GM19324 (cell line): ENCODE results near the gene ZNF536.

Source experiments
- ATAC-seq: cut with Tn5 transposase; IDR thresholded peaks from one replicate; pipeline ENCODE4 v1.9.1; 2021; ENCODE audit warnings: mild to moderate bottlenecking, moderate library complexity; ENCODE audit not compliant: unreplicated experiment, low FRiP score

ZNF536 gene

DNA sequence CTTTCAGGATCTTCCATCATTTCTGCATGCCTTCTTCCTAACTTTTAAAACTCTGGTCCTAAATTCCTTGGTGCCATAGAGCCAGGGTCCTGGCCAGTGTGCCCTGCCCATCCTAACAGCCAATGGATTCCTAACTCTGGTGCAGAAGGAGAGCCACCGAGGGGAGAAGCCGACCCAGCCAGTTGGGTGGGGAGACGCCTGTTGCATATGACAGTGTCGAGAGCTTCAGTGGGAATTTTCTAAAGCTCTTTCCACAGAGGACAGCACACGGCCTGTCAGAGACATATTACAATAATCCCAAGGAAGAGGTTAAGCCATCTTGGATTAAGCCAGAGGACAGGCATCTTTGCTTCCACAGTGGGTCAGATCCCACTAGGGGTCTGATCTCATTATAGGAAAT is 180.4 kb downstream of the ZNF536 start:
- no peak for ATAC-seq

DNA sequence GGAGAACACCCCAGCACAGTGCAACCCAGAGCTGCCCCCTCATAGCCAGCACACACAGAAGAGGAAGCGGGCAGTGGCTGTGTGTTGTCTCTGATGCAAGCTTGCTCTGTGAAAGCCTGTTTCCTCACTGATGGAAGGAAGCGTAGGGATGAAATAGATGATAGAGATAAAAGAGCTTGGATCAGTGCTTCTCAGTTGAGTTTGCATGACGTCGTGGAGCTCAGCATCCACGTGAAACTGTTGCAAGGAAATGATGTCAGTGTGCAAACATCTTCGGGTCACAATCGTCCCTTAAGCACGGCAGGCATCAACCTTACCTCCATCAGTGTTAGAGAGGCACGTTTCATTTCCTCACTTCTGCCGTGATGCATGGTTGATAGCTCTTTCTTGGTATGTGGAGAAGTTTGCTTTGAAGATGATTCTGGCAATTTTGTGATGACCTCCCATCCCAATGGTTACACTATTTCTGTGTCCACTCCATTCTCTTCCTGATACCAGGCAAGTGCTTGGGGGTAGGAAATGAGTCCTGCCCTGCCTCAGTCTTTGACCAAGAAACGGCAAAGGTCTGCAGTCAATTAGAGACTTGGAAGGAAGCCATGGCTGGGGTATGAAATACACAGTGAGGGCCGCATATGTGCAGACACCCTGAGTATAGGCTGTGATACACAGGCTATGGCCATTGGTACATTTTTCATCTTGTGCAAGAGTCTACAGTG is 183.0 kb downstream of the ZNF536 start:
- ATAC-seq = no peak

DNA sequence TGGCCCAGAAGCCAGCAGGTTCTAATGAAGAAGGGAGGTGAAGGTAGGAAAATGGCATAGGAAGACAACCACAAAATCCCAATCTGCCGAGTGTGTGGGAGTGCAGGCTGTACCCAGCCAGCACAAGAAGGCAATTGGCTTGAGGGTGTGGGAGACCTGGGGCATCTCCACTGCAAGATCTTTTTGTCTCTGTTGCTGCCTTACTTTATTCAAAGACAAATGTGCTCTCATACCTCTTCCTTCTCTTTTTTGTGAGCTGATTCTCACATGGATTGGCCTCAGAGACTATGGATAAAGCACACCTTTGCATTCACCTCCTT is 183.6 kb downstream of the ZNF536 start:
- ATAC-seq = no peak

GRCh38 chr19:30556230-30556711 is 184.1 kb downstream of the ZNF536 start:
- ATAC-seq = no peak

DNA sequence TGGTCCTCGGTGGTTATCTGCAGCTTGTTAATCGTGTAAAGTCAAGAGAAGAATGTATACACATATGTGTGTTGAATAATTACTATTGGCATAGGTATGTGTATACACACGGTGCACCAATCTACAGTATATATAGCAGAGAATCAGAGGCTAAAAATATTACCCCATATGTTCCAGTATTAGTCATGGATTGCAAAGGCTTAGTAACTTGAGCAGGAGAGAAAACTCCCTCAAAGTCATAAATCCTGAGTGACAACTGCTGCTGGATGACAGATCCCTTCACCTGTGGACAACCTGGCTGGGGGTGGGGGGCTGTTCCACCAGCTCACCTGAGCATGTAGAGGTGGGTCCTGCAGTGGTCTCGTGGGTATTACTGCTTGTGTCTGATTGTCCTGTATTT is 185.0 kb downstream of the ZNF536 start:
- no peak for ATAC-seq

DNA sequence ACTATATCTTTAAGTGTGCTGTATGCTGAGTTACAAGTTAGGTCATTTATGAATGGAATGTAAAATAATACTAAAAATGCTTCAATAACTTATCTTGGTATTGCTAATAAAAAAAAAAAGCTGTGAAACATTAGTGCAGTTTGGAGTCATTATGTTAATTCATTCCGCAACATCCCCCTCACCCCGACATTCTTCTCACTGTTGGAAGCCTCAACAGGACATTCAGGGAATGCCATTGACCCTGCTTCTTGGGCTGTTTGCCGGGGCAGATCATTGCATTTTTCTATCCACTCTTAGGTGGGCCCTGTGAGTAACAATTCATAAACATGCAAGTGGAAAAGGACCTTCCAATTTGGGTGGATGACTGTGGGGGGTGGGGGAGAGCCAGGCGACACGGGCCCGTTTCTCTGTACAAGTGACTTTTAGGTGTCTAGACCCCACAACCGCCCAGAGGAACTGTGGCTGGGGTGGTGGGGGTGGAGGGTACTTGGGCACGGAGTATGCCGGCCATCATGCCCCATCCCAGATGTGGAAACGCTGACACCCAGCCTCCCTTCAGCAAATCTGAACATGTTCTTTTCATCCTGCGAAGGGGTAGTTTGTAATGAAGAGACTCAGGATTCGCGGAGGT is 185.9 kb downstream of the ZNF536 start:
- ATAC-seq = no peak

DNA sequence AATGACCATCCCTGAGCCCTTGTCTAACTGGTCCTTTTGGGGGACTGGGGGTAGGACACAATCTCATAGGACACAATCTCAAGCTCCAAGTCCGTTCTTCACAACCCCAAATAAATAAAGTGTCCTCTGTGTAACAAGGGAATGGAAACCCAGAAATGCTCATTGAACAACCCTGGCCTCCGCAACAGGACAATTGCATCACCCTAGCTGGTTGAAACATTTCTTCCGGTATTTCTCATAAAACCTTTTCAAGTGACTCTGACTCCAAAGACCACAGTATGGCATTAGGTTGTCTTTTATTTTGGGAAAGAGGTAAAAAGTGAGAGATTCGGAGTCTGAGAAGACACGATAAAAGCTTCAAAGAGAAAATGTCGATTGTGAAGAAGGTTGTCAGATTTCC is 186.6 kb downstream of the ZNF536 start:
- no peak for ATAC-seq

- no peak for ATAC-seq
These were observed 187.3 kb downstream of the ZNF536 start for GRCh38 chr19:30559446-30559845.

GRCh38 chr19:30562981-30563380 is 190.8 kb downstream of the ZNF536 start:
- ATAC-seq = no peak

DNA sequence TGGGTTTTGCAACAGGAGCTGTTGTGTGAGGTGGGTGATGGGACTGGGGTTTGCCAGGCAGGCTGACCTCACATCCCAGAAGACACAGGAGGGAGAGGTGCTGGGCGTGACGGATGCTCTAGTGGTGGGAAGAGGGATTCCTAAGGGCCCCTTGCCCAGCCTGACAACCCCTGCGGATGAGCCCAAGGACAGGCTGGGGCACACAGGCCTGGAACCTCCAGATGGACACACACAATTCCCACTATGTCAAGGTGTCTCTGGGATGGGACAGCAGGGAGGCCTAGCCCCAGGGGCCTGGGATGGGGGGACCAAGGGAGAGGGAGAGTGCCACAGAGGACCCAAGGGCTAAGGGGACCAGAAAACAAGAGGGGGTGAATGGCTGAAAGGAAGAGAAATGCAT is 191.5 kb downstream of the ZNF536 start:
- no peak for ATAC-seq

GRCh38 chr19:30564551-30565011 is 192.4 kb downstream of the ZNF536 start:
- ATAC-seq = no peak

DNA sequence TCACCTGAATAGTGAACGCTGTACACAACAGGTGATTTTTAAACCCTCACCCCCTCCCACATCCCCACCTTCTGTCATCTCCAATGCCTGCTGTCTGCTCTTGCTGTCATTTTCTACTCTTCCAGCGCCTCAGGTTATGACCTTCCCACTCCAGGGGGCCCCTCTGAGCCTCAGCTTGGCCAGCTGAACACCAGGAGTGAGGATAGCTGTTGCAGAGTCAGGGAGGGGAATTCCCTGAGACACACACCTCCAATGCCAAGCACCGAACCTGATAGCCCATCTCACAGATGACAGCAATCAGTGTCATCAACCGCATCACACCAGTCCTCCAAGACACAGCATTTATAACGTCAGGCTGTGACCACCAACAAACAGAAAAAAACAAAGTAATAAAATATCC is 193.5 kb downstream of the ZNF536 start:
- ATAC-seq = no peak

GRCh38 chr19:30566681-30567420 is 194.7 kb downstream of the ZNF536 start:
- no peak for ATAC-seq

- no peak for ATAC-seq
These were observed 195.5 kb downstream of the ZNF536 start for GRCh38 chr19:30567536-30568232.

- no peak for ATAC-seq
These were observed 198.0 kb downstream of the ZNF536 start for GRCh38 chr19:30570194-30570593.

GRCh38 chr19:30577551-30578105 is 205.4 kb downstream of the ZNF536 start:
- no peak for ATAC-seq

DNA sequence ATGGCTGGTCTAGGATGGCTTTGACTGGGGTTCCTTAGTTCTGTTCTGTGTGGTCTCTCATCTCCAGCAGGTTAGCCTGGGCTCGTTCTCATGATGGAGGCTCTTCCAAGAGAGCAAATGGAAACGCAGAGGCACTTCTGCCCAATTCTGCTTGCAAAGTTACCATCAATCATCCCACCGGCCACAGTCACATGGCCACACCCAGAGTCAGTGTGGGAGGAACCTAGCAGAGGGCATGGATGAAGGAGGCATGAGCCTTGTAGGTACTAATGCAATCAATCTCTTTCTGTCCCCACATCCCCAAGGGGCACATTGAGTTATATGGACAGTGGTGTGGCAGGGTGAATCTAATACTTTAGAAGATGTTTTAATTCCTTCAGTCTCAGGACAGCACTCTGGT is 207.2 kb downstream of the ZNF536 start:
- ATAC-seq = no peak

DNA sequence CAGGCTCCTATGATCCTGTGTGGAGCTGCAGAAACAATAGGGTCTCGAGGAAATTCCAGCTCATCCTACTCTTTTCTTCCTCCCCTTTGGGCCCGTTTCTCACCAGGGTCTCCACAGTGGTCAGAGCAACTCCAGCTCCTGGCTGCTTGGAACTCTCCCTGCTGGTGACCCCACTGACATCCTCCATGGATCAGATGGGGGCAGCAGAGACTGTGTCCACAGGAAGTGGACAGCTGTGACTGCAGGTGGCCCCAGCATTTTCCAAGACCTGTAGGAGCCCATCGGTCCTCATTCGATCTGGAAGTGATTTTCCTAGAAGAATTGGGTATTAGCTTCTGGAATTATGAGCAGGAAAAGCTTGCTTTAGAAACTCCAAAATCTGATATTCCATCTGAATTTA is 208.5 kb downstream of the ZNF536 start:
- no peak for ATAC-seq

- no peak for ATAC-seq
These were observed 211.9 kb downstream of the ZNF536 start for GRCh38 chr19:30584090-30584489.

GRCh38 chr19:30587869-30588268 is 215.7 kb downstream of the ZNF536 start:
- ATAC-seq = no peak
